ENCODE measurements around the gene HTRA2.
A peak's percentile ranks its signal among the peaks of the same experiment; 100 is the strongest.
"Not testable (repeated sequence)": the region's sequence is repeated elsewhere in the genome, so short reads cannot be mapped to it uniquely, and the experiment has no call there.

The HTRA2 gene

DNA sequence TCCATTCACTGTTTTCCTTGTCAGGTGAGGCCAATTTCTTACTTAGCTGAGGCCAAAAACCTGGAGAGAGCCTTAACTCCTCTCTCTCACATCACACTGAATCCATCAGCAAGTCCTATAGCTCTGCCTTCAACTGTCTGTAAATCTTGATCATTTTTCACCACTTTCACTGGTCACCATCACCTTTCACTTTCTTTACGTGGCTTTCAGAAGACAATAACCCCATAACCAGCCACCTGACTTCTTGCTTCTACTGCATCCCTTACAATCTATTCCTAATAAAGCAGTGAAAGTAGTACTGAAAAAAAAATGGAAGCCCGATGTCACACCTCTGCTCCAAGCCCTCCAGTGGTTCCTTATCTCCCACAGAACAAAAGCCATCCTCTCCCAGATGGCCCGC, 16.3 kb downstream of the HTRA2 start:
- no peak for DNase-seq

DNA sequence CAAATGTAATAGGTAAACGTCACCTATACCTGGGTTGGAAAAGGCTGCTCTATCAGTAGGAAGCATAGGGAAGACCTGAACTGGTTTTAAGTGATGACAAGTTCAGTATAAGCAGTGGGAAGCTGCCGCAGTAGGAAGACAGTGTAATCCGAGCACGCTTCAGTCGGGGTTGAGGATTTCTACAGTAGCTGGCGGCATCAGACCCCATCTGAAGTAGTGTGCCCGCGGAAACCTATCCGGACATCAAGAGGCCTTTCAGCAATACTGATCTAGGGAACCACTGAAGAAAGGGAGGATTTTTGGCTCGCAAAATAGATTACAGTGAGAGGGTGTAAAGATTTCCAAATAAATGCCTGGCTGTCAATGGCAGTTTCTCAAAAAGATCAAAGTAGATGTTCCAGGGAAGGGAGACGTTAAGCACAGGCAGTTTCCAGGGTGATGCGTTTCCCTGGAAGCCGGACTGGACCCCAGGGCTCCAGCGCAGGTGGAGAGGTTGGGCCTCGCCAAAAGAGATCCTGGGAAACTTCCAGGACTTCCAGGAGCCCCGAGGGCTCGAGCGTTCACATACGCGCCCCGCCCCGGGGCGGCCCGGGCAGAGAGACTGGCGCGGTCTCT, 18.7 kb downstream of the HTRA2 start:
- peak; percentile 55 for DNase-seq

DNA sequence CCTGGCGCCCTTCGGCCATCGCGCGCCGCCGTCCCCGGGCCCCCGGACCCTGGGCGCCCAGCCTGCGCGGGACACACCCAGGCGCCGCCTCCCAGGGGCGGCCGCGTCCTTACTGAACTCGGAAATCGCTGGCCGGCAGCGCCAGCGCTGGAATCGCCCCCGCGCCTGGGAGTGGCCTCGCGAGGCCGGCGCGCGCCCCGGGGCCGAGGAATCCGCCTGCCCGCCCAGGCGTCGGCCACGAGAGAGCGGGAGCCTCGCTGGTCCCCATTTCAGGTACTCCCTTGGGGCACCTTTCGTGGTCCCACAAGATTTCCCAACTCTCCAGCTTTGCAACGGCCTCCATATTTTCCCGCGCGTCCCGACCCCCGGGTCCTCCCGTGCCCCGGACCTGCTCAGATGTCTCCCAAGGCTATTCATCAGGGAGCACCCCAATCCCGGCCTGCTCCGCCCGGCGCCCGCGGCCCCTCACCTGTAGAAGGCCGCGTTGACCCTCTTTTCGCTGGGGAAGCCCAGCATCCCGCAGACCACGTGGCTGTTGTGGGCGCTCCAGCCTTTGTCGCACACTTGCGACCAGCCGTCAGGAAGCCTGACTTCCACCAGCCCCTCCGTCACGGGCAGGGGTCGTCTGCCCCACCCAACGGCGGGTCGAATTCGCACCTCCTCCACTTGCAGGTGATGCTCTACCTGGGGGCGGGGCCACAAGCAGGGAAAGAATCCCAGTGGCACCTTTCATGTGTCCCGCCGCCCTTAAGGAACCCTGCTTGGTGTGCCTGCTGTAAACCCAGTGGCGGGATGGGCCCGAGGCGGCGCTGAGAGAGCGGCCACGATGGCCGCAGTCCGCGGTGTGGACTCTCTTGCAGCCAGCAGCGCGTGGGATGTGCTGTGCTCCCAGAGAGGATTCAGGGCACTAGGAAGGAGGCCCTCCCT, 19.4 kb downstream of the HTRA2 start:
- DNase-seq, result peak; percentile 30

DNA sequence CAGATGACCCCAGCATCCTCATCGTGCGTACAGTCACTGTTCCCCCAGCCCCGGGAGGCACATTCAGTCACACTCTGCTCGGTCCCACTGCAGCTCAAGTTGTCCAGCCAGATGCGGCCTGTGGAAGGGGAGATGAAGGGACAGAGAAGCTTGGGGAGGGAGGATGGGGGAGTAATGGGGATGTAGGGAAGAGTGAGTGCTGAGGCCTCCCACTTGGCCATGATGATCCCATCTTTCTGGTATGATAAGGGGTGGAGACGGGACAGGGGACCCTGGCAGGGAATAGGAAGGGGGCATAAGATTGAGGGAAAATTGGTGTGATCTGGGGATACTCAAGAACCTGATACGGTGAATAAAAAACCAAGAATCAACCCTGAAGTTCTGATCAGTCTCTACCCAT, 20.5 kb downstream of the HTRA2 start:
- DNase-seq, result no peak

DNA sequence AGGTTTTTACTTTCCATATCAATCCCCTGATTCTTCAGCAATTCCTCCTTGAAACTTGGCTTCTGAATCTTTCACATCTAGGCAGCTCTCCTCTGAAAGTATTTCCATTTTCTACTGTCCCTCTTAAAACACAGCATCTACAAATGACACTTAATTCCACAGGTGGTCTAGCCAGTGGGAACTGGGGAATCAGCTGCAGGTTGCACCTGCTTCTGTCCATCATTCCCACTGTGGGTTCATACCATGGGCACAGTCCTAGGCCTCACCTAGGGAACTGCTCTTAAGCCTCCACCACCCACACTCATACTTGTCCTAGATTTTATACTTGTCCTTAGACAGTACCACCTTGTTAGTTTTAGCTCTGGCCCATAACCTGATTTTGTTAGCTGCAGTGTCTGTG, 21.8 kb downstream of the HTRA2 start:
- DNase-seq, result no peak

DNA sequence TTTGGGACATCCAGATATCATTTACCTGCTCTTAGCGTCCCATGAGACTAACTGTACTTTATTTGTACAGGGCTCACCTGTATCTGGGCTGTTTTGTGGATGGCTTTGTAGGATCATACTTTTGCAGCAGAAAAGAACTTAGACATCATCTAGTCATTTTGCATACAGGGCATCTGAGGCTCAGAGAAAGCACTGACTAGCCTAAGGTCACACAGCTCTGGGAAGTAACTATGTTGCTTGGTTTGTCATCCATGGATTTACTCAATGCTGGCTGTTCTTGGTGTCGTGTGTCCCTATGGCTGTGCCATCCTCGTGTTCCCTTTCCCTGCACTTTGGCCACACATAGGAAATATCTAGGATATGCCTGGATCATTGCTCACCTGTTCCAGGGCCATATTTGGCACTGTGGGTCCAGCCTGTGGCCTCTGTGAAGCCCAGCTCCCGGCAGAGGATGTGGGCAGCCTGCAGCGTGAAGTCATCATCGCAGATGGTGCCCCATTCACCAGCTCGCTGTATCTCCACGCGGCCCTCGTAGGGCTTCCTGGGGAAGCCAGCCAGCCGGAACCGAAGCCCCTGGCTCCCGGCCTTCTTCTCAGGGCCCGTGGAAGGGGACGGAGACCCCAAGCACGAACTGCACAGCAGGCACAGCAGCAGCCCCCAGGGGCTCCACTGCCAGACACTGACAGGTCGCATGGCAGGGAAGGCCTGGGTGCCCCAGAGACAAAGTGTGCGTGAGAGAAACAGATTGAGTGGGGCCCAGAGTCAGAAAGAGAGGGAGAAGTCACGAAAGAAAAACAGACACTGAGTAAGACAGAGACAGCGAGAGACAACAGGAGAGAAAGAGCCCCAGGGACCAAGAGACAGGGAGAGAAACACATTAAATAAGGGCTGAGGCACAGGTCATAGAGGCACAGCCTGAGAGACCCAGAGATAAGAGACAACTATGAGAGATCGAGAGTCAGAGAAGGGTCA, 22.5 kb downstream of the HTRA2 start:
- DNase-seq, result no peak

DNA sequence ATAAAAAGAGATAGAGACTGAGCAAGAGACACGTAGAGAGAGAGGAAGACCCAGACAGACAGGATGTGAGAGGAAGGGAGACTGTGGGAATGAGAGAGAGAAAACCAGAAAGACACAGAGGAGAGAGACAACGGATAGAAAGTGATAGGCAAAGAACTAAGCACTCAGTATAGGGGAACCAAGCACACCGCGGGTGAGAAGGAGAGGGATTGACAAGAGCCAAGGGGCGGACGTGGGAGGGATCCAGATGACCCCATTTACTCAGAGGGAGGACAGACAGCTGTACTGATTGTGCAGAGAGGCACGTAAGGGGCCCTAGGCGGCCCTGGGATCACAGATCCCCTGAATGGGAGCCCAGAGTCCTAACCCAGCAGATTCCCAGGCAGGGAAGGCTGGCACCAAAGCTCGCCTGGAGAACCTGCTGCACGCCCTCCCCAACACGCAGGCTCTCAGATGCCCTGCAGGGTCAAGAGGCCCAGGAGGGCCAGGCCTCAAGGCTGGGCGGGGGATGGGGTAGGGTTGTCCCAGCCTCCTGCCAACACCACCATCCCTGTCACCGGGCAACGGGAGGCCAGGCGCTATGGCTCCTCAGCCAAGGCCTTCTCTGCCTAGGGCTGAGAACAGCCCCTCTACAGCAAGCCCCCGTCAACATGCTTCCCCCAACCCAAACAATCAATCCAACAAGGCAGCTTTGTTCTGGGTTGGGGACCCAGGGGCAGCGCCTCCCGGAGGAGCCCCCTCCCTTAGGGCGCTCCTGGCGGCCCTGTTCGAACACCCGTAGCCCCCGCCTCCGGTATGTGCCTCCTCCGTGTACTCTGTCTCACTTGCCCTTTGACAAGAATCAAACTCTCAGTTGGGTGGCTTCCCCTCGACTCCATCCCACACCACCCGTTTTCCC, 23.4 kb downstream of the HTRA2 start:
- DNase-seq, result no peak

DNA sequence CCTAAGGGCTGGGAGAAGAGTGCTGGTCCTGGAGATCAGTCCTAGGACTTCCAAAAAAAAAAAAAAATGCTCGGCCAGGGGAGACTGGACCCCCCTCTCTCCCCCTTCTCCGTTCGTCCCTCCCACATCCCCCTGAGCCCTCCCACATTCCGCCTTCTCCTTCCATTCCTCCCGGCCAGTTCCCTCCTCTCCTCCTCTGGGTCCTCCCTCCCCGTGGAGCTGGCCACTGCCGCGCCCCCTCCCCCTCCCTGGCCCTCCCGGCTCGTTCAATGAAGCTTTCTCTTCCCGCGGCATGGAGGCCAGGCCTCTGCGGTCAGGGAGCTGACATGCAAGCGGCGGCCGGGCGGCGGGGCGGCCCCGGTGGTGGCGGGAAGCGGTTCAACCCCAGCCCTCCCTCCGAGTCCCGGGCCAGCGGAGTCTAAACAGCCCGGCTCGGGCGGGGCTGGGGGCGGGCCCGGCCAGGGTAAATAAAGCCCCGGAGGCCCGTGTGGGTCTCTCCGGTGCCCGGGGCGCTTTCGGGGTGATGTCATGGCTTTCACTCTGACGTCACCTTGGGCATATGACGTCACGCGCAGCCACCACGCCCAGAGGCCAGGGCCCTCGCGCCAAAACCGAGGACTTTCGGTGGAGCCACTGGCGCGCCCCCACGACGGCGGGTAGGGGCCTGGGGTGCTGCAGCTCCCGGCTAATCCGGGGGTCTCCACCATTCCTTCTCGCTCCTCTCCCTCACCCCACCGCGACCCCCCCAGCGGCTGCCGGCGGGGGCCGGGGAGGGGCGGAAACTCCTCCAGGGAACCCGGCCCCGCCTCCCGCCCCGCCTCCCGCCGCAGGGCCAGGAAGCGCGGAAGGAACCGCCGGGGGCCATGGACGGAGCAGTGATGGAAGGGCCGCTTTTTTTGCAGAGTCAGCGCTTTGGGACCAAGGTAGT, 24.4 kb downstream of the HTRA2 start, which contains the start of the genes DOK1 and LOXL3:
Gene DOK1 (plus strand): TSS at position 829 of the 928 bp plus-strand sequence. CDS start 35 bp downstream, at position 864.
Gene LOXL3 (minus strand): TSS at position 51 of the 928 bp plus-strand sequence. CDS start 1,308 bp downstream, outside the sequence.
- peak; percentile 18 for DNase-seq

DNA sequence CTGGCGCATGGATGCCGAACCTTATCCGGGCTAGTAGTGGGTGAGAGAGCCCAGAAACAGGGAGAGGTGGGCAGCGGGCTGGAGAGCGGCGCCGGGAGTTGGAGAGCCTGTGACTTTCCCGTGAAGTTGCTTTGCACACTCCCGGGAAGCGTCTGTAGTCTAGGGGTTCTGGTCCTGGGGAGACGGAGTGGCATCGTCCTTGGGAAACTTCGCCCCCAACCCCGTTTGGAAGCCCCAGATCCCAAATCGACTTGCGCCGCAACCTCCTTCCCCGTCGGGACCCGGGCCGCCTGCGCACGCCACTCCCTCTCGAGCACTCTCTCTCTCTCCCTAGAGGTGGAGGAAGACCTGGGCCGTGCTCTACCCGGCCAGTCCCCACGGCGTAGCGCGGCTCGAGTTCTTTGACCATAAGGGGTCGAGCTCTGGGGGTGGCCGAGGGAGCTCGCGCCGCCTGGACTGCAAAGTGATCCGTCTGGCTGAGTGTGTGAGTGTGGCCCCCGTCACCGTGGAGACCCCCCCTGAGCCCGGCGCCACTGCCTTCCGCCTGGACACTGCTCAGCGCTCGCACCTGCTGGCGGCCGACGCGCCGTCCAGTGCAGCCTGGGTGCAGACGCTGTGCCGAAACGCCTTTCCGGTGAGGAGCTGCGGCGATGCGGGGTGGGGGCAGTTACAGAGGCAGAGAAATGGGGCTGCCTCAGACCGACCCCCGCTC, 25.2 kb downstream of the HTRA2 start:
- DNase-seq, result no peak

DNA sequence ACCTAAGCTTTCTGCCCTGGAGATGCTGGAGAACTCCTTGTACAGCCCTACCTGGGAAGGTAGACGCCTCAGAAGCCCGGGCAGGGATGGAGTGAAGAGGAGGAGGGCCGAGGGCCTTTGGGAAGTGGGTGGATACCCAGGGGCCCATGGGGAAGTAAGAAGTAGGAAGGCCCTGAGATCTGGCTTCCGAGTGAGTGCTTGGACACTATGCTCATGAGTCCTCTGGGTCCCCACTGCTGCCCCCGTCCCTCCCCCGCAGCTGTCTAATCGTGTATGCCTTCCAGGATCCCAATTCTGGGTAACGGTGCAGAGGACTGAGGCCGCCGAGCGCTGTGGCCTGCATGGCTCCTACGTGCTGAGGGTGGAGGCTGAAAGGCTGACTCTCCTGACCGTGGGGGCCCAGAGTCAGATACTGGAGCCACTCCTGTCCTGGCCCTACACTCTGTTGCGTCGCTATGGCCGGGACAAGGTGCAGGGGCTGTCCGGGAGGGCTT, 25.9 kb downstream of the HTRA2 start:
- no peak for DNase-seq

DNA sequence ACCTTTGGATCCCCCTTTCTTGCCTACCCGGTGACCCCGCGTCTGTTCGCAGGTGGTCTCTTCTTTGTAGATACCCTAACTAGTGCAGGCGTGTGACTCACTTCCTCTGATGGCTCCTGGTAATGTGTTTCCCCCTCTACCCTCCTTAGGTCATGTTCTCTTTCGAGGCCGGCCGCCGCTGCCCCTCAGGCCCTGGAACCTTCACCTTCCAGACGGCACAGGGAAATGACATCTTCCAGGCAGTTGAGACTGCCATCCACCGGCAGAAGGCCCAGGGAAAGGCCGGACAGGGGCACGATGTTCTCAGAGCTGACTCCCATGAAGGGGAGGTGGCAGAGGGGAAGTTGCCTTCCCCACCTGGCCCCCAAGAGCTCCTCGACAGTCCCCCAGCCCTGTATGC, 26.4 kb downstream of the HTRA2 start:
- DNase-seq, result no peak

DNA sequence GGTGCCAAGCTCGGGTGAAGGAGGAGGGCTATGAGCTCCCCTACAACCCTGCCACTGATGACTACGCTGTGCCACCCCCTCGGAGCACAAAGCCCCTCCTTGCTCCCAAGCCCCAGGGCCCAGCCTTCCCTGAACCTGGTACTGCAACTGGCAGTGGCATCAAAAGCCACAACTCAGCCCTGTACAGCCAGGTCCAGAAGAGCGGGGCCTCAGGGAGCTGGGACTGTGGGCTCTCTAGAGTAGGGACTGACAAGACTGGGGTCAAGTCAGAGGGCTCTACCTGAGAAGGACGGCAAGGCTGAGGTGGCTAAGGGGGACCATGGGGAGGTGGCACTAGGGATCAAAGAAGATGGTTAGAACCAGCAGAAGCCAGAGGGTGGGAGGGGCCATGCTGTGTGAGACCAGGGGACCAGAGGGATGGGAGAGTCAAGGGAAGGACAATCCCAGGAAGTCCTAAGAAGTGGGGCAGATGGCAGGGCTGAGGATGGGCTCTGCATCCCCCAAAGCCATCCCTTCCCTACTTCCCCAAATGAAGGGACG, 27.2 kb downstream of the HTRA2 start:
- DNase-seq, result no peak

DNA sequence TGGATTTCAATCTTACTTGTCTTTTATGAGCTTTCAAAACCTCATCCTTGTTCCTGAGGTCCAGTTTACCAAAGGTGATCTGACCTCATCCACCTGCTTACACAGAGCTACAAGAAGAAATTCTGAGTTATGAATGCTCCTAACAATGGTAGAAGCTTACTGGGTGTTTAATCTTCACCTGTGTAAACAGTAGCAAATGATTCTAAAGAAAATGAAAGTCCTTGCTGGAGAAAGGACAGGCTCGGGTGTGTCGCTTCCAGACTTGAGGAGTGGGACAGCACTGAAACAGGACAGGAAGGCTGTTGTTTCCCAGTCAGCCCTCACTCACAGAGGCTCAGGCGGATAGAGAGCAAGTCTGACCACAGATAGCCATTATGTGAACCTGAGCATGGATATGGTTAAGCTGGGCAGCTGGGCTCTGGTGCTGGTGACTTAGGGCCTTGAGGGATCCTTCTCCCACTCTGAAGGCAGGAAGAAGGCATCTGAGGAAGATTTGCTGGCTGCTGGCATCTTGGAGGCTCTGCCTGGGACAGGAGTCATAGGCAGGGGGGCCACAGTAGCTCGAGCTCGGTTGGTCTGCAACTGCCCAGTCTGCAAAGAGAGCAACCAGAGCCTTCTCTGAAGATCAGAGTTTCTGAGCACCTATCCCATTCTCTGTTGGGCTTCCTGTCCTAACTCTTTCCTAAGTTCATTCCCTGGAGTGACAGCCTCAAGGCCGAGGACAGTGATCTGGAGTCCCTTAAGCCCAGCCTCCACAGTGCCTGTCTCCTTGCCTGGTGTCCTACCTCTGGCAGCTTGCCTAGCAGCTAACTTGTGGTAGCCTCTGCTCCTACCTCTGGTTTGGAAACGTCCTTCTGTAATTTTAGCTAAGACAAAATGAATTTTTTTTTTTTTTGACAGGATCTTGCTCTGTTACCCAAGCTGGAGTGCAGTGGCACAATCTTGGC, 28.8 kb downstream of the HTRA2 start:
- no peak for DNase-seq

DNA sequence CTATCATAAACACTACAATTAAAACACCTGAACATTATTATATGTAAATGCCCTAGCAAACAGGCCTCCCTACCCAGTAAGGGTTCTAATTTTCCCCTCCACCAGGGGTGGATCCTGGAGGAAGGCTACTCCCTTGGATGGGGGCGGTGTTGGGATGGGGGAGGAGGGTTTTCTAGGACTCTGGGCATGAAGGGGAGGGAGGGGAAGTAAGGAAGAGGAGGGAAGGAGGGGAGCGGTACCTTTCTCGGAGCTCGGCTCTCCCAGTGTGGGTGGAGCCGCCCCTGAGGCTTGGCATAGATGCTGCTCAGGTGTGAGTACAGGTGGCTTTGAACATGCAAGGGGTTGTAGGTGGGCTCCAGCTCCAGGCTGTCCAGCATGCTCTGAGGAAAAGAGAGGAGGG, 30.2 kb downstream of the HTRA2 start:
- no peak for DNase-seq

DNA sequence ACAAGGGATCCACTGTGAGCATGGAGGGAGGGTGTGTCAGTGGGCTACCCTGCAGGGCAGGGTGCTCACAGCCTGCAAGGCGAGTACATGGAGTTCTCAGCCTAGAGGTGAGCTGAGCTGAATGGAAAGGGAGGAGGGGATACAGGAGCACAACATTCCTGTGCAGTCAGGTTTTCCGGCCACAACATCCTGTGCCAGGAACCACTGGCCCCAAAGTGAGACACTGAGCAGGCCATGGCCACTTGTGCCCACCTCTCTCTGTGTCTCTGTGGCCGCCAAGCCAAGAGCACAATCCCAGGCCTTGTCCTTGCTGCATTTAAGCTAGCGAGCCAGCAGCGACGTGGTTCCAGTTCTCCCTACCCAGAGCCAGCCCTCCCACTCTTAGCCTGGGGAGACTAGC, 30.9 kb downstream of the HTRA2 start:
- no peak for DNase-seq

DNA sequence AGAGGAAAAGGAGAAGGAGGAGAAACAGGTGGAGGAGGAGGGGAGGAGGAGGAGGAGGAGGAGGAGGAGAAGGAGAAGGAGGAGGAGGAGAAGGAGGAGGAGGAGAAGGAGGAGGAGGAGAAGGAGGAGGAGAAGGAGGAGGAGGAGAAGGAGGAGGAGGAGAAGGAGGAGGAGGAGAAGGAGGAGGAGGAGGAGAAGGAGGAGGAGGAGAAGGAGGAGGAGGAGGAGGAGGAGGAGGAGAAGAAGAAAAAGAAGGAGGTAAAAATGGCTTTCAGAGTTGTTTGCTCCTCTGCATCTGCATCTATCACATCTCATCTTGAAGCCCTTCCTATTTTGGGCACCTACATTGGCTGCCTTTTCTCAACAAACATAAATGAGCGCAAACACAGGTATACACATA, 31.3 kb downstream of the HTRA2 start:
- DNase-seq, result not testable (repeated sequence)

DNA sequence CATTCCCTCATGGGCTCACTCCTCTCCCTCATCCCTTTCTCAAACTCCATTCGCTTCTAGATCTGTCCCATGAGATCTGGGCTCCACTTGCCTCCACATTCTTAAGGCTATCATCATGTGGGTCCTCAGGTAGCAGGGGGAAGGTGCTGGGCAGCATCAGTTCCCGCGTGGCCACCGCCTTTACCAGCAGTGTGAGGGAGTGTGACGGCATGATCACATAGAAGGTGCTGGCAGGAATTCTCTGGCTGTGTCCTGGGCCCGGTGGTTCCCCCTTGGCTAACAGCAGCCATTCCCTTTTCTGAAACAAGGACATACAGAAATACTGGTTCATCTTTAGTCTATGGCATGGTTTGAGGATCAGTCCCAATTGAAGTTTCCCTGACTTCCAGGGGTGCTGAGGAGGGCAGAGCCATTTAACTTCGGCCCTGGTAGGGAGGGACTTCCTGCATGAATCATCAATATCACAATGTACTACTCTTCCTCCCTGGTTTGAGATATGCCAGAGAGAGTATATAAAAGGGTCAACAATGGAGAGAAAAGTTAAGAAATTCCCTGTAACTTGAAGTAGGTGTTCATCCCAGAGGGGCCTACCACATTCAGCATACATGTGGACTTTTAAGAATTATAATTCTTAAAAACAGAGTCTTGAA, 32.5 kb downstream of the HTRA2 start:
- DNase-seq, result no peak

DNA sequence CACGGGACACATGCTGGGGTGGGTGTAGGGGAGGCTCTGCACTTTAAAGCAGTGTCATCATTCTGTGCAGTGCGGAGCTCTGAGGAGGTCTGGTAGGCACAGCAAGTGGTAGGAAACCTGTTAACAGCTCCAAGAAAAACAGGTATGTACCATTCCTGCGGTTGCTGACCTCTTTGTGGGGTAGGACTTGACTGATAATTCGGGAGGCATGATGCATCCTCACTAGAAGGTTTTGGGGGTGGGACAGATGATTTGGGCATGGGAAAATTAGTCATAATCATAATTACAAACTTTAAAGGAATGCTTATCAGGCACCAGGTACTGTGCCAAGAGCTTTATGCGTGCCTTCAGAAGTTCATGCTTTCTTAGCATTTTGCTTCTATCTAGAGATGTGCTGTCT, 34.5 kb downstream of the HTRA2 start:
- no peak for DNase-seq
